DOHH2 (cell line): Measurements from ENCODE around the gene SRGAP1.

Experiments
- H3F3A ChIP-seq: fragments of 200-600 bp; sonication (generic), shearing (Covaris generic); 2 replicates; pipeline ENCODE4 v1.6.0; 2016; ENCODE audit warnings: antibody characterized with exemption, mild to moderate bottlenecking; ENCODE audit not compliant: control insufficient read depth, insufficient read depth
- H3K27ac ChIP-seq: fragments of 200-600 bp; sonication (generic); 2 replicates; pipeline ENCODE4 v1.5.1; 2014; ENCODE audit warnings: low read depth, mild to moderate bottlenecking, low read length, moderate library complexity
- H3K27me3 ChIP-seq: fragments of 200-600 bp; sonication (generic); 2 replicates; pipeline ENCODE4 v1.6.1; 2014; ENCODE audit warnings: mild to moderate bottlenecking, low read length, mixed read lengths; ENCODE audit not compliant: control insufficient read depth
- H3K36me3 ChIP-seq: fragments of 200-600 bp; sonication (generic); 2 replicates; pipeline ENCODE4 v1.6.1; 2014; ENCODE audit warnings: mild to moderate bottlenecking, low read length, moderate library complexity, mixed read lengths; ENCODE audit not compliant: control insufficient read depth
- H3K4me1 ChIP-seq: fragments of 200-600 bp; sonication (generic); 2 replicates; pipeline ENCODE4 v1.6.1; 2014; ENCODE audit warnings: mild to moderate bottlenecking, low read length, mixed read lengths; ENCODE audit not compliant: control insufficient read depth
- H3K4me2 ChIP-seq: fragments of 200-600 bp; sonication (generic); 2 replicates; pipeline ENCODE4 v1.6.0; 2014; ENCODE audit warnings: mild to moderate bottlenecking, low read length, moderate library complexity
- H3K4me3 ChIP-seq: fragments of 200-600 bp; sonication (generic); 2 replicates; pipeline ENCODE4 v1.5.1; 2014; ENCODE audit warnings: mild to moderate bottlenecking, low read length, mixed read lengths
- H3K79me2 ChIP-seq: fragments of 200-600 bp; sonication (generic); 2 replicates; pipeline ENCODE4 v1.6.1; 2014; ENCODE audit warnings: mild to moderate bottlenecking, low read length, mixed read lengths; ENCODE audit not compliant: control insufficient read depth
- H3K9me2 ChIP-seq: fragments of 200-600 bp; sonication (generic); replicated peaks from 2 replicates; pipeline ENCODE4 v1.6.1; 2014; ENCODE audit warnings: mild to moderate bottlenecking, low read length, mixed read lengths; ENCODE audit not compliant: control insufficient read depth
- H3K9me3 ChIP-seq: fragments of 200-600 bp; sonication (generic); 2 replicates; pipeline ENCODE4 v1.6.1; 2014; ENCODE audit warnings: antibody characterized with exemption, low read length, mixed read lengths; ENCODE audit not compliant: control insufficient read depth, insufficient read depth
- H4K20me1 ChIP-seq: fragments of 200-600 bp; sonication (generic); 2 replicates; pipeline ENCODE4 v1.6.0; 2014; ENCODE audit warnings: low read depth, mild to moderate bottlenecking, antibody characterized with exemption, low read length, moderate library complexity; ENCODE audit not compliant: control insufficient read depth, insufficient read depth
- EZH2phosphoT487 ChIP-seq: fragments of 200-600 bp; sonication (generic); IDR thresholded peaks from 2 replicates; pipeline ENCODE4 v1.6.1; 2017; ENCODE audit warnings: borderline replicate concordance, mild to moderate bottlenecking, antibody characterized with exemption, low read length, moderate library complexity, mixed read lengths
- TF ChIP-seq, protein P1 (sequence below): fragments of 200-600 bp; sonication (generic); IDR thresholded peaks from one replicate; pipeline ENCODE4 v1.5.1; 2014; ENCODE audit warnings: antibody characterized with exemption, mild to moderate bottlenecking, low read depth, low read length; ENCODE audit not compliant: poor library complexity, severe bottlenecking

SRGAP1 gene

DNA sequence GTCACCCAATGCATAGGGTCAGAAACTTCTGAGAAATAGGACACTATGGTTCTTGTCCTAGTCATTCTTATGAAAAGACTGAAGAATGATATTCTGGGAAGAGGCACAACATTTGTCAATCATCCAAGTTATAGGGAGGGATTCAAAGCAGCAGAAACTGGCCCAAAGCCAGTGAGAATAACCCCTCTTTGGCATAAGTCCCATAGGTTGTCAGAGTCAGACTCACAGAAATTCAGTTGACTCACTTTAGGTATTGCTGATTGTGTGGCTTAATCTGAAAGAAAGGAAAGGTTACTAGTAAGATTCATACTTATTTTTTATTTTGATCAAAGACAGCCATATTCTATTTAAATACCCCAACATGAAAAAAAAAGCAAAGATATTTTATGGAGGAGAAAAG, 151.0 kb downstream of the SRGAP1 start:
- no peak overlapping the region for H3K27ac ChIP-seq
- H4K20me1 ChIP-seq: no peaks in the 10 kb centered on the region
- H3K36me3 ChIP-seq: no peaks in the 10 kb centered on the region
- no peak overlapping the region for H3K4me3 ChIP-seq
- no peaks in the 10 kb centered on the region for H3K4me1 ChIP-seq
- H3K27me3 ChIP-seq: 0 out of 2 replicates have a peak, but pooled peaks cover 2% of the 10 kb centered on the region
- no peaks in the 10 kb centered on the region for H3K9me3 ChIP-seq
- no peaks in the 10 kb centered on the region for H3K9me2 ChIP-seq
- TF ChIP-seq, protein P1, sequence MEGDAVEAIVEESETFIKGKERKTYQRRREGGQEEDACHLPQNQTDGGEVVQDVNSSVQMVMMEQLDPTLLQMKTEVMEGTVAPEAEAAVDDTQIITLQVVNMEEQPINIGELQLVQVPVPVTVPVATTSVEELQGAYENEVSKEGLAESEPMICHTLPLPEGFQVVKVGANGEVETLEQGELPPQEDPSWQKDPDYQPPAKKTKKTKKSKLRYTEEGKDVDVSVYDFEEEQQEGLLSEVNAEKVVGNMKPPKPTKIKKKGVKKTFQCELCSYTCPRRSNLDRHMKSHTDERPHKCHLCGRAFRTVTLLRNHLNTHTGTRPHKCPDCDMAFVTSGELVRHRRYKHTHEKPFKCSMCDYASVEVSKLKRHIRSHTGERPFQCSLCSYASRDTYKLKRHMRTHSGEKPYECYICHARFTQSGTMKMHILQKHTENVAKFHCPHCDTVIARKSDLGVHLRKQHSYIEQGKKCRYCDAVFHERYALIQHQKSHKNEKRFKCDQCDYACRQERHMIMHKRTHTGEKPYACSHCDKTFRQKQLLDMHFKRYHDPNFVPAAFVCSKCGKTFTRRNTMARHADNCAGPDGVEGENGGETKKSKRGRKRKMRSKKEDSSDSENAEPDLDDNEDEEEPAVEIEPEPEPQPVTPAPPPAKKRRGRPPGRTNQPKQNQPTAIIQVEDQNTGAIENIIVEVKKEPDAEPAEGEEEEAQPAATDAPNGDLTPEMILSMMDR: no peak
- TF ChIP-seq EZH2phosphoT487: no peak
- no peaks in the 10 kb centered on the region for H3K79me2 ChIP-seq
- no peaks in the 10 kb centered on the region for H3F3A ChIP-seq
- H3K4me2 ChIP-seq: no peak overlapping the region

DNA sequence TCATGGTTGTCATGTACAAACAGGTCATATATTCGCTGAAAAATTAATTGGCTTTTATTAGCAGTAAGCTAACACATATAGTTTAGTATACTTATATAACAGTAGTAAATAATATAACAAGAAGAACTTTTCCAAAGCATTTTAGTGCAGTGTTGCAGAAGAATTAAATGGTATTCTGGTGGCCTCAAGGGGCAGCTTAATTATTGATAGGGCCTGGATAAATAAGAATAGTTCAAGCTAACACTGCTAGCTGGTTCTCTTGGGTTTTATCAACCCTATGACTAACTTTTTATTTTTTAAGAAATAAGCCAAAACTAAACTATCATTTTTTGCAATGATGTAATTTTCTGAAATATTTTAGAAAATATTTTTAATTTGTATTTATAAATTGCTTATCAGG, 152.1 kb downstream of the SRGAP1 start:
- Histone ChIP-seq H3K27me3 (0 out of 2 replicates have a peak, but pooled peaks cover 2% of the 10 kb centered on the region), H3K27ac (no peak overlapping the region), H3K4me3 (no peak overlapping the region), H3K79me2 (no peaks in the 10 kb centered on the region), H3K4me2 (no peak overlapping the region), H4K20me1 (no peaks in the 10 kb centered on the region), H3K36me3 (no peaks in the 10 kb centered on the region), H3K9me3 (no peaks in the 10 kb centered on the region), H3F3A (no peaks in the 10 kb centered on the region), H3K4me1 (no peaks in the 10 kb centered on the region), H3K9me2 (no peaks in the 10 kb centered on the region)
- TF ChIP-seq, protein P1: no peak
- TF ChIP-seq EZH2phosphoT487: no peak

DNA sequence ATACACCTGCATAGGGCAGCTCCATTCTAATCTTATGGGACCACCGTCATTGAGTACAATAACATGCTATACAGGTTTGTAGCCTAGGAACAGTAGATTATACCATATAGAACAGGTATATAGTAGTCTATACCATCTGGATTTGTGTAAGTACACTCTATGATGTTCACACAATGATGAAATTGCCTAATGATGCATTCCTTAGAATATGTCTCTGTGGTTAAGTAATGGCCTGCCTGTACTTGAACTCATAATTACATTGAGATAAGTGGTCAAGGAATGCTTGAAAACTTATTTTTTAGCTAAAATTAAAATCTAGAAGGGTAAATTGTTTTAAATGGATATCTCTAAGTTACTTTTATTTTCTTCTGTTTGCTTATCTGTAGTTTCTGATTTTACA, 152.7 kb downstream of the SRGAP1 start:
- no peaks in the 10 kb centered on the region for H3K9me2 ChIP-seq
- no peaks in the 10 kb centered on the region for H3K9me3 ChIP-seq
- H3K4me2 ChIP-seq: no peak overlapping the region
- no peaks in the 10 kb centered on the region for H4K20me1 ChIP-seq
- H3F3A ChIP-seq: no peaks in the 10 kb centered on the region
- no peak overlapping the region for H3K4me3 ChIP-seq
- no peaks in the 10 kb centered on the region for H3K36me3 ChIP-seq
- TF ChIP-seq, protein P1: no peak
- TF ChIP-seq EZH2phosphoT487: no peak
- H3K4me1 ChIP-seq: no peaks in the 10 kb centered on the region
- no peak overlapping the region for H3K27ac ChIP-seq
- 0 out of 2 replicates have a peak, but pooled peaks cover 2% of the 10 kb centered on the region for H3K27me3 ChIP-seq
- H3K79me2 ChIP-seq: no peaks in the 10 kb centered on the region

DNA sequence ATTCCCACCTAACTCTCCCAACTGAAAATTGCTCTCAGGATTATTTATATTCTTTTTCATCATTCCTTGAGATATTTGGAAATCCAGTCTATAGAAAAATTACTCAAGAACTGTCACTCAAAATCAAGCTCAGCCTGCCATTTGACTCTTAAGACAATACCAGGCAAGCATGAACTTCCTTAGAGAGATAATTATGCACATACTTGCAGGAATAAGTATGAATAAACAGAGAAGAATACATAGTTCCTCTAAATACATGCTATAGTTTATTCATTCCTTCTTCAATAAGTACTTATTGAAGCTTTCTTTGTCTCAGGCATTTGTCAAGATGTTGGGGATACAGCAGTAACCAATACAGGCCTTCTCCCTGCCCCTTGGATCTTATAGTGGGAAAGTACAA, 154.1 kb downstream of the SRGAP1 start:
- H3K4me2 ChIP-seq: no peak overlapping the region
- no peaks in the 10 kb centered on the region for H3K27me3 ChIP-seq
- TF ChIP-seq EZH2phosphoT487: no peak
- TF ChIP-seq, protein P1: no peak
- H3K79me2 ChIP-seq: no peaks in the 10 kb centered on the region
- H3K27ac ChIP-seq: no peak overlapping the region
- no peaks in the 10 kb centered on the region for H3K4me1 ChIP-seq
- no peaks in the 10 kb centered on the region for H3K9me3 ChIP-seq
- no peaks in the 10 kb centered on the region for H3K9me2 ChIP-seq
- no peaks in the 10 kb centered on the region for H3K36me3 ChIP-seq
- no peaks in the 10 kb centered on the region for H4K20me1 ChIP-seq
- H3F3A ChIP-seq: no peaks in the 10 kb centered on the region
- H3K4me3 ChIP-seq: no peak overlapping the region
